GM12874 (cell line): ENCODE results near the gene ASPHD1.

Source experiments
- CTCF ChIP-seq: IDR thresholded peaks from 2 replicates; pipeline ENCODE4 v1.5.1; 2011; ENCODE audit warnings: low read depth, mild to moderate bottlenecking, control low read depth, low read length, moderate library complexity; ENCODE audit not compliant: insufficient read depth

The ASPHD1 gene

GRCh38 chr16:29900102-29900887 is at the start of gene ASPHD1:
Gene ASPHD1, plus strand, starts transcription at chr16:29900488. Its CDS starts 484 bp downstream, at chr16:29900972.
- no peak for TF ChIP-seq CTCF

- TF ChIP-seq CTCF = no peak
These were observed 49.3 kb upstream of the ASPHD1 start for GRCh38 chr16:29850998-29851397.

GRCh38 chr16:29852654-29853053 is 47.6 kb upstream of the ASPHD1 start:
- TF ChIP-seq CTCF = no peak

GRCh38 chr16:29854520-29855100 is 45.7 kb upstream of the ASPHD1 start:
- TF ChIP-seq CTCF = no peak

GRCh38 chr16:29857133-29857760 is 43.0 kb upstream of the ASPHD1 start:
- TF ChIP-seq CTCF = no peak

GRCh38 chr16:29858149-29858849 is 42.0 kb upstream of the ASPHD1 start:
- no peak for TF ChIP-seq CTCF

GRCh38 chr16:29858974-29859373 is 41.3 kb upstream of the ASPHD1 start:
- no peak for TF ChIP-seq CTCF
